Measurements from ENCODE around the gene ZCCHC14.

GRCh38 chr16:87421003-87421912 lies 71.6 kb downstream of the ZCCHC14 start:
- no peak for TF ChIP-seq EZH2 (IDR thresholded peaks at IDR 0.05; ENCODE audit: insufficient read depth, poor library complexity, severe bottlenecking)
- no peak for TF ChIP-seq EZH2phosphoT487 (IDR thresholded peaks at IDR 0.05; ENCODE audit: insufficient read depth, low read depth)
